IgD-negative memory B cell (primary cell): ENCODE data around the gene EPB41L3. TPM values are rescaled to one million over a fixed set of nuclear protein-coding genes. Genes with fewer than 3 reads are reported as not detected.

Experiments used
- polyA plus RNA-seq: library from polyadenylated mRNA; unstranded; fragments of 300-500 nt; fragmentation: Illumina TruSeq; gene quantifications from one replicate; pipeline ENCODE4 v1.2.3, GENCODE V29; 2021

The EPB41L3 gene
- polyA plus RNA-seq, 1 donor from 2014 or later = 0.39 TPM

Other genes starting within 250 kb of the EPB41L3 start
- 12.8 TPM for gene ZBTB14, start 248.3 kb downstream of the EPB41L3 start, polyA plus RNA-seq